DOHH2 (cell line): ENCODE data around the gene SMIM33.

ENCODE experiments used
- H3F3A ChIP-seq: fragments of 200-600 bp; sonication (generic), shearing (Covaris generic); 2 replicates; pipeline ENCODE4 v1.6.0; 2016; ENCODE audit warnings: antibody characterized with exemption, mild to moderate bottlenecking; ENCODE audit not compliant: control insufficient read depth, insufficient read depth
- H3K27ac ChIP-seq: fragments of 200-600 bp; sonication (generic); 2 replicates; pipeline ENCODE4 v1.5.1; 2014; ENCODE audit warnings: low read depth, mild to moderate bottlenecking, low read length, moderate library complexity
- H3K27me3 ChIP-seq: fragments of 200-600 bp; sonication (generic); 2 replicates; pipeline ENCODE4 v1.6.1; 2014; ENCODE audit warnings: mild to moderate bottlenecking, low read length, mixed read lengths; ENCODE audit not compliant: control insufficient read depth
- H3K36me3 ChIP-seq: fragments of 200-600 bp; sonication (generic); 2 replicates; pipeline ENCODE4 v1.6.1; 2014; ENCODE audit warnings: mild to moderate bottlenecking, low read length, moderate library complexity, mixed read lengths; ENCODE audit not compliant: control insufficient read depth
- H3K4me1 ChIP-seq: fragments of 200-600 bp; sonication (generic); 2 replicates; pipeline ENCODE4 v1.6.1; 2014; ENCODE audit warnings: mild to moderate bottlenecking, low read length, mixed read lengths; ENCODE audit not compliant: control insufficient read depth
- H3K4me2 ChIP-seq: fragments of 200-600 bp; sonication (generic); 2 replicates; pipeline ENCODE4 v1.6.0; 2014; ENCODE audit warnings: mild to moderate bottlenecking, low read length, moderate library complexity
- H3K4me3 ChIP-seq: fragments of 200-600 bp; sonication (generic); 2 replicates; pipeline ENCODE4 v1.5.1; 2014; ENCODE audit warnings: mild to moderate bottlenecking, low read length, mixed read lengths
- H3K79me2 ChIP-seq: fragments of 200-600 bp; sonication (generic); 2 replicates; pipeline ENCODE4 v1.6.1; 2014; ENCODE audit warnings: mild to moderate bottlenecking, low read length, mixed read lengths; ENCODE audit not compliant: control insufficient read depth
- H3K9me2 ChIP-seq: fragments of 200-600 bp; sonication (generic); replicated peaks from 2 replicates; pipeline ENCODE4 v1.6.1; 2014; ENCODE audit warnings: mild to moderate bottlenecking, low read length, mixed read lengths; ENCODE audit not compliant: control insufficient read depth
- H3K9me3 ChIP-seq: fragments of 200-600 bp; sonication (generic); 2 replicates; pipeline ENCODE4 v1.6.1; 2014; ENCODE audit warnings: antibody characterized with exemption, low read length, mixed read lengths; ENCODE audit not compliant: control insufficient read depth, insufficient read depth
- H4K20me1 ChIP-seq: fragments of 200-600 bp; sonication (generic); 2 replicates; pipeline ENCODE4 v1.6.0; 2014; ENCODE audit warnings: low read depth, mild to moderate bottlenecking, antibody characterized with exemption, low read length, moderate library complexity; ENCODE audit not compliant: control insufficient read depth, insufficient read depth
- CTCF ChIP-seq: fragments of 200-600 bp; sonication (generic); IDR thresholded peaks from one replicate; pipeline ENCODE4 v1.5.1; 2014; ENCODE audit warnings: antibody characterized with exemption, mild to moderate bottlenecking, low read depth, low read length; ENCODE audit not compliant: poor library complexity, severe bottlenecking
- EZH2phosphoT487 ChIP-seq: fragments of 200-600 bp; sonication (generic); IDR thresholded peaks from 2 replicates; pipeline ENCODE4 v1.6.1; 2017; ENCODE audit warnings: borderline replicate concordance, mild to moderate bottlenecking, antibody characterized with exemption, low read length, moderate library complexity, mixed read lengths

Gene SMIM33

DNA sequence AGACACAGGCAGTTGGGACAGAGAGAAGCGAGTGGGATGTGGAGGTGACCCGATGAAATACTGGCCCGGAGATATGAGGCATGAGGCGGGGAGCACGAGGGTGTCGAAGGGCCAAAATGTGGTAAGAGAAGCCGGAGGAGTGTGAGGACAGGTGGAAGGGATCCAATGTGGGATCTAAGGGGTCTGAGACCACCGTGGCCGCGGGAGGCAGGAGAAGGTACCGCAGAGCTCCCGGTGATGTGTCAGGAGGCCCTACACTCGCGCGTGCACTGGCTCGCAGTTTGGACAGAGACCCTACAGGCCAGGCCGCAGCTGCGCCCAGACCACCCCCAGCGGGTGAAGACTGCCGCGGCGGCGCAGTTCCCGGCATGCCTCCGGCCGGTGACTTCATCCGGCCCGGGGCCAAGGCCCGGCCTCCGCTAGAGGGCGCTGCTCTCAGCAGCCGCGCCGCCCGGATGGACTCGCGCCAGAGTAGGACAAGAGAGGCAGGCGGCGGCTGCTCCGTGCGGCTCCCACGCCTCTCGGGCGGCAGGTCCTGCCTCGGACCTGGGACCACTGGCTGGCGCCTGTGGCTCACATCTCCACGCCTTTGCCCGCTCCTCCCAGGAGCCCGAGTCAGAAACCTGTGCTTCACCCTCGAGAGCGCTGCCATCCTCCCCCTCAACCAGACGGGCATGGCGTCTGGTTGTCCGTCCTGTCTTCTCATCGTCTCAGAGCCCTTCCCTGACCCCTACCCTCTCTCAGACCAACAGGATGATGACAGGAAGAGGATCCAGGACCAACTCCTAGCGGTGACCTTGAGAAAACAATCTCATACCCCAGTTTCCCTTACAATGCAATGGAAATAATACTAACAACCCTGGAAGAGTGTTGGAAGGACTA is 47.1 kb downstream of the SMIM33 start:
- H3K4me3 ChIP-seq: peak overlapping the region; percentile 83
- H3K9me2 ChIP-seq: no peaks in the 10 kb centered on the region
- peaks cover 30% of the 10 kb centered on the region for H3K4me1 ChIP-seq
- no peaks in the 10 kb centered on the region for H3K9me3 ChIP-seq
- peaks cover 6% of the 10 kb centered on the region for H3F3A ChIP-seq
- no peak overlapping the region for H3K27ac ChIP-seq
- H4K20me1 ChIP-seq: no peaks in the 10 kb centered on the region
- H3K4me2 ChIP-seq: peak overlapping the region; percentile 99
- TF ChIP-seq EZH2phosphoT487 (no peak), CTCF (peak; percentile 96)
- H3K79me2 ChIP-seq: no peaks in the 10 kb centered on the region
- no peaks in the 10 kb centered on the region for H3K27me3 ChIP-seq
- no peaks in the 10 kb centered on the region for H3K36me3 ChIP-seq
